Endothelial cell of umbilical vein (primary cell): Measurements from ENCODE around the gene HTR3B.

Experiments
- EZH2 ChIP-seq: IDR thresholded peaks from 2 replicates; pipeline ENCODE4 v1.6.1; 2012; ENCODE audit warnings: borderline replicate concordance, low read depth, mild to moderate bottlenecking, moderate library complexity, low read length, inconsistent platforms; ENCODE audit not compliant: severe bottlenecking
- FOS ChIP-seq: IDR thresholded peaks from 2 replicates; pipeline ENCODE4 v1.6.1; 2011; ENCODE audit warnings: mild to moderate bottlenecking, low read length, moderate library complexity, borderline replicate concordance; ENCODE audit not compliant: insufficient read depth
- GATA2 ChIP-seq: IDR thresholded peaks from 2 replicates; pipeline ENCODE4 v1.7.0; 2011; ENCODE audit warnings: low read depth, mild to moderate bottlenecking, moderate library complexity, mixed read lengths, low read length; ENCODE audit not compliant: insufficient read length, insufficient read depth
- JUN ChIP-seq: IDR thresholded peaks from 2 replicates; pipeline ENCODE4 v1.6.1; 2011; ENCODE audit warnings: borderline replicate concordance, low read depth; ENCODE audit not compliant: insufficient read length, insufficient read depth
- MYC ChIP-seq: IDR thresholded peaks from one replicate; pipeline ENCODE4 v1.6.1; 2011; ENCODE audit warnings: mild to moderate bottlenecking, low read depth, low read length
- POLR2A ChIP-seq: IDR thresholded peaks from 2 replicates; pipeline ENCODE4 v1.6.1; 2012; ENCODE audit warnings: low read depth, mild to moderate bottlenecking, control low read depth, low read length
- POLR2AphosphoS5 ChIP-seq: IDR thresholded peaks from 2 replicates; pipeline ENCODE4 v1.6.1; 2012; ENCODE audit warnings: low read depth, mild to moderate bottlenecking, control low read depth, low read length, moderate library complexity; ENCODE audit not compliant: insufficient read depth
- TF ChIP-seq, protein P1 (sequence below), 2 donors: IDR thresholded peaks; 1 replicate in 1 of 2; 2 replicates in 1 of 2; pipeline ENCODE4 v1.5.1; 2011; ENCODE audit warnings: low read length in 2 of 2, mild to moderate bottlenecking in 2 of 2, moderate library complexity in 2 of 2, control low read depth in 1 of 2, inconsistent platforms in 1 of 2, low read depth in 1 of 2; ENCODE audit not compliant: insufficient read depth in 1 of 2; ENCODE audit errors: extremely low read depth in 1 of 2
- TF ChIP-seq, protein P2 (sequence below): IDR thresholded peaks from 2 replicates; pipeline ENCODE4 v1.6.1; 2011; ENCODE audit not compliant: insufficient read depth, insufficient read length

DNA sequence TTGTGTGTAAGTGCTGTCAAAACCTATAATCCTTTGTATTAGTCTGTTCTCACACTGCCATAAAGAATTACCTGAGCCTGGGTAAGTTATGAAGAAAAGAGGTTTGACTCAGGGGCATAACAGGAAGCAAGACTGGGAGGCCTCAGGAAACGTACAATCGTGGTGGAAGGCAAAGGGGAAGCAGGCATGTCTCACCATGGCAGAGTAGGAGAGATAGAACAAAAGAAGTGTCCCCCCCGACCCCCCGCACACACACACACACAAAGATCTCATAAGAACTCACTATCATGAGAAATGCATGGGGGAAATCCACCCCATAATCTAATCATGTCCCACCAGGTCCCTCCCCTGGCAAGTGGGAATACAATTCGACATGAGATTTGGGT is 26.9 kb upstream of the HTR3B start:
- TF ChIP-seq, protein P1, sequence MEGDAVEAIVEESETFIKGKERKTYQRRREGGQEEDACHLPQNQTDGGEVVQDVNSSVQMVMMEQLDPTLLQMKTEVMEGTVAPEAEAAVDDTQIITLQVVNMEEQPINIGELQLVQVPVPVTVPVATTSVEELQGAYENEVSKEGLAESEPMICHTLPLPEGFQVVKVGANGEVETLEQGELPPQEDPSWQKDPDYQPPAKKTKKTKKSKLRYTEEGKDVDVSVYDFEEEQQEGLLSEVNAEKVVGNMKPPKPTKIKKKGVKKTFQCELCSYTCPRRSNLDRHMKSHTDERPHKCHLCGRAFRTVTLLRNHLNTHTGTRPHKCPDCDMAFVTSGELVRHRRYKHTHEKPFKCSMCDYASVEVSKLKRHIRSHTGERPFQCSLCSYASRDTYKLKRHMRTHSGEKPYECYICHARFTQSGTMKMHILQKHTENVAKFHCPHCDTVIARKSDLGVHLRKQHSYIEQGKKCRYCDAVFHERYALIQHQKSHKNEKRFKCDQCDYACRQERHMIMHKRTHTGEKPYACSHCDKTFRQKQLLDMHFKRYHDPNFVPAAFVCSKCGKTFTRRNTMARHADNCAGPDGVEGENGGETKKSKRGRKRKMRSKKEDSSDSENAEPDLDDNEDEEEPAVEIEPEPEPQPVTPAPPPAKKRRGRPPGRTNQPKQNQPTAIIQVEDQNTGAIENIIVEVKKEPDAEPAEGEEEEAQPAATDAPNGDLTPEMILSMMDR (IDR thresholded peaks at IDR 0.05; ENCODE audit: extremely low read depth in 1 of 2, insufficient read depth in 1 of 2, low read depth in 1 of 2, low read length in 2 of 2): no peak
- TF ChIP-seq EZH2 (no peak), POLR2A (no peak), POLR2AphosphoS5 (no peak), FOS (peak; percentile 21), JUN (no peak), MYC (no peak), GATA2 (no peak)
- TF ChIP-seq, protein P2, sequence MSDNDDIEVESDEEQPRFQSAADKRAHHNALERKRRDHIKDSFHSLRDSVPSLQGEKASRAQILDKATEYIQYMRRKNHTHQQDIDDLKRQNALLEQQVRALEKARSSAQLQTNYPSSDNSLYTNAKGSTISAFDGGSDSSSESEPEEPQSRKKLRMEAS: no peak
